Natural killer cell (primary cell): ENCODE data around the gene NEDD9. TPM values are rescaled to one million over a fixed set of nuclear protein-coding genes. Genes with fewer than 3 reads are reported as not detected.
A peak's percentile ranks its signal among the peaks of the same experiment; 100 is the strongest.

Experiments used
- ATAC-seq, 3 donors: fragments of 150-1000 bp in 2 of 3; fragments of 200-7000 bp in 1 of 3; cut with Tn5 transposase; 1 replicate in 1 of 3; 2 replicates in 2 of 3; pipeline ENCODE4 v1.10.0; 2021; ENCODE audit warnings: mild to moderate bottlenecking in 2 of 3, moderate library complexity in 2 of 3
- DNase-seq, 2 donors: peaks; one replicate each; pipeline versions ENCODE4 v3.0.0 to v3.0.0-alpha.2; 2013 to 2021; ENCODE audit warnings: mixed read lengths in 1 of 2
- H3K27ac ChIP-seq: one replicate; pipeline ENCODE4 v1.5.1; 2013; ENCODE audit warnings: mild to moderate bottlenecking, low read length
- H3K27me3 ChIP-seq: one replicate; pipeline ENCODE4 v1.6.1; 2013; ENCODE audit warnings: low read length; ENCODE audit not compliant: control insufficient read depth, insufficient read depth
- H3K36me3 ChIP-seq: one replicate; pipeline ENCODE4 v1.6.1; 2013; ENCODE audit warnings: low read length; ENCODE audit not compliant: control insufficient read depth, insufficient read depth
- H3K4me1 ChIP-seq: one replicate; pipeline ENCODE4 v1.6.1; 2013; ENCODE audit warnings: low read length; ENCODE audit not compliant: control insufficient read depth, insufficient read depth
- H3K4me3 ChIP-seq: one replicate; pipeline ENCODE4 v1.5.1; 2013; ENCODE audit warnings: low read length
- H3K9me3 ChIP-seq: one replicate; pipeline ENCODE4 v1.6.1; 2013; ENCODE audit warnings: low read length; ENCODE audit not compliant: control insufficient read depth, insufficient read depth
- H3K27ac Mint-ChIP-seq, 2 donors: one replicate each; pipeline ENCODE4 v1.8.0; 2022; ENCODE audit warnings: mild to moderate bottlenecking in 2 of 2, mixed read lengths in 2 of 2, moderate library complexity in 1 of 2
- H3K27me3 Mint-ChIP-seq, 2 donors: one replicate each; pipeline ENCODE4 v1.8.0; 2022; ENCODE audit warnings: low read depth in 2 of 2, mixed read lengths in 2 of 2
- H3K36me3 Mint-ChIP-seq: one replicate; pipeline ENCODE4 v1.8.0; 2022; ENCODE audit warnings: mixed read lengths
- H3K4me1 Mint-ChIP-seq, 2 donors: one replicate each; pipeline ENCODE4 v1.8.0; 2022; ENCODE audit warnings: mixed read lengths in 2 of 2
- H3K4me3 Mint-ChIP-seq: one replicate; pipeline ENCODE4 v1.8.0; 2022; ENCODE audit warnings: mild to moderate bottlenecking, moderate library complexity, mixed read lengths
- H3K9me3 Mint-ChIP-seq, 2 donors: one replicate each; pipeline ENCODE4 v1.8.0; 2022; ENCODE audit warnings: mixed read lengths in 2 of 2
- WGBS: methylation state at CpG from one replicate; pipeline ENCODE4 v1.1.7; 2013; ENCODE audit warnings: missing lambda C conversion rate; ENCODE audit not compliant: insufficient coverage; 5-methylcytosine and 5-hydroxymethylcytosine counted together
- intact Hi-C: fragments of 100-400 bp; cut with micrococcal nuclease; formaldehyde crosslinking; loops from one replicate; pipeline ENCODE4 v1.14.2; 2022
- total RNA-seq, 4 donors: library from RNA; stranded (reverse); fragments of 120-200 nt in 1 of 4; gene quantifications; one replicate each; pipeline versions ENCODE4 v1.2.3 to v1.2.4, GENCODE V29; 2013 to 2022
- TF ChIP-seq, protein P1 (sequence below): fragments of 200-600 bp; IDR thresholded peaks from one replicate; pipeline ENCODE4 v1.8.0; 2022; ENCODE audit warnings: antibody characterized with exemption

The NEDD9 gene
- total RNA-seq, 3 donors from 2014 or later (not counting 1 experiment from before 2014, with no cell fraction given): 106 to 110 (median 107) TPM

DNA sequence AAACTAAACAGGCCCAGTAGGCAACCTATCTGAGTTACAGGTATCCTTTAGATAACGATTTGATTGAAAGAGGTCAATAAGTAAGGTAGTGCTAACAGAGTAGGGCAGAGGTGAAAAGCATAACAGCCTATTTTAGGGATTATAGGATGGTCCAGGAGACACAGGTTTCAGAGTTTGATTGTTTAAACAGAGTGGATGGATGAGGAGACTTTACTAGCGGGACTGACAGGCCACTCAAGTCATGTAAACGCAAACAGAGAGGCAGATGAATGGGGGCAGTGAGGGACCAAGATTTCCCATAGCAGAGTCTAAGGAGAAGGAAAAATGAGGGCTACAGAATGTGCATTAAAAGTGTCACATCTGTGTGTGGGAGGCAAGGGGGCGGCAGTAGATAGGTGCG, 4.8 kb downstream of the NEDD9 start:
- intact Hi-C loops: no loop called here

DNA sequence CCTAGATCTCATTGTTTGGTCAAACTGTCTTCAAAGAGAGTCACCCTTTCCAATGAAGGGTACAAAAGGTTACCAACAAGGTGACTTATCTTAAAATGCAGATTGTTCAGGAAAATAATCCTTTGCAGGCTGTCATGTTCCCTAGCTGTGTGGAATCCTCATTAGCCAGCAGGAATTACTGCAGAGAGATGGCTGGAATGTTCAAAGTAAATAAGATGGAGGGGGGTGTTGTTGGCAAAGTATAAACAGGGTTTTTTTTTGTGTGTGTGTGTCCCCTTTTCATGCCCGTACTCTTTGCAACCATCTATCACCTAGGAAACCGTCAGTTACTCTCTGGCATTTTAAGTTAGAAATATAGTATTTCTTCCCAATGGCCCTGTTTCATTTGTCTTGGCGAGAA, 6.5 kb downstream of the NEDD9 start:
- Mint-ChIP-seq H3K4me1 (peaks cover 95 to 97% of the 10 kb centered on the region in 2 donors), H3K27me3 (no peaks in the 10 kb centered on the region), H3K27ac (peak overlapping the region; percentile 98 to 99), H3K4me3 (peak overlapping the region; percentile 71), H3K36me3 (no peaks in the 10 kb centered on the region), H3K9me3 (no peaks in the 10 kb centered on the region)
- Histone ChIP-seq H3K4me3 (no peak overlapping the region), H3K36me3 (peaks cover 3% of the 10 kb centered on the region), H3K4me1 (peaks cover 54% of the 10 kb centered on the region), H3K9me3 (no peaks in the 10 kb centered on the region), H3K27me3 (no peaks in the 10 kb centered on the region), H3K27ac (peak overlapping the region; percentile 20)
- TF ChIP-seq, protein P1, sequence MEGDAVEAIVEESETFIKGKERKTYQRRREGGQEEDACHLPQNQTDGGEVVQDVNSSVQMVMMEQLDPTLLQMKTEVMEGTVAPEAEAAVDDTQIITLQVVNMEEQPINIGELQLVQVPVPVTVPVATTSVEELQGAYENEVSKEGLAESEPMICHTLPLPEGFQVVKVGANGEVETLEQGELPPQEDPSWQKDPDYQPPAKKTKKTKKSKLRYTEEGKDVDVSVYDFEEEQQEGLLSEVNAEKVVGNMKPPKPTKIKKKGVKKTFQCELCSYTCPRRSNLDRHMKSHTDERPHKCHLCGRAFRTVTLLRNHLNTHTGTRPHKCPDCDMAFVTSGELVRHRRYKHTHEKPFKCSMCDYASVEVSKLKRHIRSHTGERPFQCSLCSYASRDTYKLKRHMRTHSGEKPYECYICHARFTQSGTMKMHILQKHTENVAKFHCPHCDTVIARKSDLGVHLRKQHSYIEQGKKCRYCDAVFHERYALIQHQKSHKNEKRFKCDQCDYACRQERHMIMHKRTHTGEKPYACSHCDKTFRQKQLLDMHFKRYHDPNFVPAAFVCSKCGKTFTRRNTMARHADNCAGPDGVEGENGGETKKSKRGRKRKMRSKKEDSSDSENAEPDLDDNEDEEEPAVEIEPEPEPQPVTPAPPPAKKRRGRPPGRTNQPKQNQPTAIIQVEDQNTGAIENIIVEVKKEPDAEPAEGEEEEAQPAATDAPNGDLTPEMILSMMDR: no peak
- DNase-seq: no peak
- 83% methylated on average over 2 of the region's 3 CpGs for WGBS
- intact Hi-C loops: no loop called here
- ATAC-seq: no peak

More for the DNA sequence above, 4.8 kb downstream of the NEDD9 start:
- WGBS: 91% methylated on average over 5 of the region's 5 CpGs
- Mint-ChIP-seq H3K27ac (peak overlapping the region; percentile 98 to 99), H3K4me3 (peak overlapping the region; percentile 47), H3K36me3 (no peaks in the 10 kb centered on the region), H3K27me3 (no peaks in the 10 kb centered on the region), H3K4me1 (peaks cover 94 to 95% of the 10 kb centered on the region in 2 donors), H3K9me3 (no peaks in the 10 kb centered on the region)
- TF ChIP-seq, protein P1: no peak
- no peaks in the 10 kb centered on the region for H3K27me3 ChIP-seq
- ATAC-seq: no peak
- no peak for DNase-seq
- peaks cover 3% of the 10 kb centered on the region for H3K36me3 ChIP-seq
- no peak overlapping the region for H3K4me3 ChIP-seq
- H3K27ac ChIP-seq: no peak overlapping the region
- H3K9me3 ChIP-seq: no peaks in the 10 kb centered on the region
- H3K4me1 ChIP-seq: peaks cover 50% of the 10 kb centered on the region

DNA sequence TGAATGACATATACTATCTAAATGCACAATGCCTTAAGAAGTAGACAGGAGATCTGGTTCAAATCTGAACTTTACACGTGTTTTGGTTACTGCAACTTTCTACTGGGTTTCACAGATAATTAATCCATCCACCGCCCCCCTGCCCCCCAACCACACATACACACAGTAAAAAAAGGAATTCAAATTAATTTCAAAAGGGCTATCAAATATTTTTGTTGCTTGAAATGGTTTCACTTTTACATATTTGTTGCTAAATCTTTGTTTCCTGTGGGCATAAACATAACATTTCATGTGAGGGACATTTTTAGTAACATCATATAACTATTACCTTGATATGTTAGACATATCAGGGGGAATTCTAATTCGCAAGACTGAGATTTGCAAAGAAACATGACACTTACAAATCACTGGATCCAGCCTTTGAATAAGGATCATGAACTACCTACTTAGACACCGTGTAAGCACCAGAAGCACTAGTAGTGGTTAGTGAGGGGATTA, 7.5 kb downstream of the NEDD9 start:
- 38% methylated on average over 3 of the region's 4 CpGs for WGBS
- peak overlapping the region; percentile 92 for H3K27ac ChIP-seq
- TF ChIP-seq, protein P1: no peak
- peaks cover 53% of the 10 kb centered on the region for H3K4me1 ChIP-seq
- Mint-ChIP-seq H3K4me3 (peak overlapping the region; percentile 71), H3K9me3 (no peaks in the 10 kb centered on the region), H3K27me3 (no peaks in the 10 kb centered on the region), H3K27ac (peak overlapping the region; percentile 98 to 99), H3K36me3 (no peaks in the 10 kb centered on the region), H3K4me1 (peaks cover 95 to 97% of the 10 kb centered on the region in 2 donors)
- intact Hi-C loops: loop anchor here (1.0 to 2.0 kb wide), 4 partner anchors 7 to 142 kb away; partner anchors contain the start of gene NEDD9
- H3K4me3 ChIP-seq: peak overlapping the region; percentile 16
- no peaks in the 10 kb centered on the region for H3K27me3 ChIP-seq
- peak; percentile 47 to 64 (median 54) for ATAC-seq
- H3K9me3 ChIP-seq: no peaks in the 10 kb centered on the region
- peak in 1 of 2 donors; percentile 41 for DNase-seq
- H3K36me3 ChIP-seq: peaks cover 3% of the 10 kb centered on the region
